Activated naive CD4-positive, alpha-beta T cell treated with anti-CD3 and anti-CD28 coated beads, Interleukin-2, amount 50 U/mL, for 72 hours (primary cell): ENCODE data around the gene KLHDC8B. TPM values are rescaled to one million over a fixed set of nuclear protein-coding genes. Genes with fewer than 3 reads are reported as not detected.
"Not testable (repeated sequence)": the region's sequence is repeated elsewhere in the genome, so short reads cannot be mapped to it uniquely, and the experiment has no call there.

Source experiments
- ATAC-seq, 2 donors: fragments of 150-1000 bp; cut with Tn5 transposase; 2 replicates each; pipeline ENCODE4 v1.10.0; 2021; ENCODE audit warnings: mild to moderate bottlenecking in 2 of 2, moderate library complexity in 2 of 2
- DNase-seq, 2 donors: peaks; one replicate each; pipeline ENCODE4 v3.0.0; 2021 to 2022; ENCODE audit warnings: low spot score in 2 of 2
- H3K27ac Mint-ChIP-seq, 2 donors: one replicate each; pipeline ENCODE4 v1.8.0; 2022; ENCODE audit warnings: mild to moderate bottlenecking in 2 of 2, mixed read lengths in 2 of 2
- H3K36me3 Mint-ChIP-seq, 2 donors: one replicate each; pipeline ENCODE4 v1.8.0; 2022; ENCODE audit warnings: mixed read lengths in 2 of 2
- H3K9me3 Mint-ChIP-seq, 2 donors: one replicate each; pipeline ENCODE4 v1.8.0; 2022; ENCODE audit warnings: mixed read lengths in 2 of 2
- total RNA-seq, 2 donors: library from RNA; stranded (reverse); gene quantifications; one replicate each; pipeline ENCODE4 v1.2.3, GENCODE V29; 2022

Gene KLHDC8B
- total RNA-seq, 2 donors from 2014 or later, result 3.1 to 4.9 TPM

- ATAC-seq, DNase-seq, H3K27ac Mint-ChIP-seq, H3K36me3 Mint-ChIP-seq, H3K9me3 Mint-ChIP-seq: not testable (repeated sequence)
Measured at GRCh38 chr3:49216687-49217086, 45.3 kb downstream of the KLHDC8B start.

GRCh38 chr3:49217108-49217507 is 45.7 kb downstream of the KLHDC8B start:
- H3K36me3 Mint-ChIP-seq, H3K27ac Mint-ChIP-seq, ATAC-seq, H3K9me3 Mint-ChIP-seq, DNase-seq: not testable (repeated sequence)

- peaks cover 0 to 4% of the 10 kb centered on the region in 2 donors for H3K9me3 Mint-ChIP-seq
- H3K36me3 Mint-ChIP-seq, result no peaks in the 10 kb centered on the region
- no peak overlapping the region for H3K27ac Mint-ChIP-seq
- ATAC-seq (no peak), DNase-seq (no peak)
Measured at GRCh38 chr3:49217688-49218470, 46.5 kb downstream of the KLHDC8B start.

- not testable (repeated sequence) for H3K36me3 Mint-ChIP-seq, H3K27ac Mint-ChIP-seq, DNase-seq, H3K9me3 Mint-ChIP-seq, ATAC-seq
Measured at GRCh38 chr3:49218471-49218989, 47.1 kb downstream of the KLHDC8B start.

- DNase-seq (no peak), ATAC-seq (no peak)
- Mint-ChIP-seq H3K27ac (no peak overlapping the region), H3K9me3 (peaks cover 0 to 4% of the 10 kb centered on the region in 2 donors), H3K36me3 (no peaks in the 10 kb centered on the region)
Measured at GRCh38 chr3:49219132-49219531, 47.7 kb downstream of the KLHDC8B start.

GRCh38 chr3:49220985-49221563 is 49.7 kb downstream of the KLHDC8B start:
- H3K27ac Mint-ChIP-seq, H3K36me3 Mint-ChIP-seq, H3K9me3 Mint-ChIP-seq, ATAC-seq, DNase-seq: not testable (repeated sequence)

- no peak overlapping the region for H3K27ac Mint-ChIP-seq
- peaks cover 0 to 9% of the 10 kb centered on the region in 2 donors for H3K9me3 Mint-ChIP-seq
- DNase-seq (no peak), ATAC-seq (no peak)
- peaks cover 0 to 8% of the 10 kb centered on the region in 2 donors for H3K36me3 Mint-ChIP-seq
Measured at GRCh38 chr3:49222002-49222401, 50.6 kb downstream of the KLHDC8B start.

Other genes with a start within 250 kb of the KLHDC8B start
- gene P4HTM, start 181.4 kb upstream of the KLHDC8B start, total RNA-seq, result 10 to 100 TPM; 24.3 to 33.3 TPM
- gene WDR6, start 164.2 kb upstream of the KLHDC8B start, total RNA-seq, result 100 to 1,000 TPM; 140 to 173 TPM
- gene DALRD3, start 153.0 kb upstream of the KLHDC8B start, total RNA-seq, result 10 to 100 TPM; 22.9 to 27.1 TPM
- 10 to 100 TPM; 60.3 to 80.8 TPM for gene NDUFAF3, start 149.5 kb upstream of the KLHDC8B start, total RNA-seq
- 100 to 1,000 TPM; 538 to 637 TPM for gene IMPDH2, start 142.2 kb upstream of the KLHDC8B start, total RNA-seq
- gene QRICH1, start 77.5 kb upstream of the KLHDC8B start, total RNA-seq, result 100 to 1,000 TPM; 126 to 150 TPM
- gene QARS1, start 66.8 kb upstream of the KLHDC8B start, total RNA-seq, result 100 to 1,000 TPM; 268 to 378 TPM
- 10 to 100 TPM; 40.8 to 46.7 TPM for gene USP19, start 50.8 kb upstream of the KLHDC8B start, total RNA-seq
- 1 to 10 TPM in 1 of 2 donors, not detected in 1; 1.4 TPM for gene LAMB2, start 38.5 kb upstream of the KLHDC8B start, total RNA-seq
- gene CCDC71, start 5.3 kb upstream of the KLHDC8B start, total RNA-seq, result 10 to 100 TPM; 10.2 to 20.3 TPM
- gene C3orf62, start 105.6 kb downstream of the KLHDC8B start, total RNA-seq, result 1 to 10 TPM; 4.3 to 5.4 TPM
- 10 to 100 TPM; 76.0 to 92.8 TPM for gene USP4, start 168.5 kb downstream of the KLHDC8B start, total RNA-seq
- 100 to 1,000 TPM; 180 to 264 TPM for gene GPX1, start 186.8 kb downstream of the KLHDC8B start, total RNA-seq
- 100 to 1,000 TPM; 412 to 421 TPM for gene RHOA, start 240.4 kb downstream of the KLHDC8B start, total RNA-seq
- gene TCTA, start 240.8 kb downstream of the KLHDC8B start, total RNA-seq, result 10 to 100 TPM in 1 of 2 donors, 1 to 10 TPM in 1; 9.2 to 17.0 TPM